Caco-2 (cell line): ENCODE data around the gene PGM1. TPM values are rescaled to one million over a fixed set of nuclear protein-coding genes. Genes with fewer than 3 reads are reported as not detected.

ENCODE experiments used
- BruUV-seq: library from RNA; stranded (reverse); fragments of 400-500 nt; replicated peaks from 2 replicates; lab custom pipeline; 2021; lab: Mats Ljungman, UMichigan
- CTCF ChIA-PET: fragments of 300-600 bp; sonication (Branson Sonifier 250); formaldehyde crosslinking; loops from one replicate; lab custom pipeline; 2022; ENCODE audit warnings: antibody characterized with exemption; lab: Charles Lee
- POLR2A ChIA-PET: fragments of 300-600 bp; sonication (Branson Sonifier 250); formaldehyde crosslinking; loops from one replicate; lab custom pipeline; 2022; ENCODE audit warnings: antibody characterized with exemption; lab: Charles Lee
- DNase-seq, 2 experiments: peaks; one replicate each; pipeline versions ENCODE4 v3.0.0 to v3.0.0-alpha.2; 2020 to 2022
- H3K27me3 ChIP-seq: replicated peaks from 2 replicates; pipeline ENCODE4 v1.6.0; 2011; ENCODE audit warnings: low read length; ENCODE audit not compliant: control insufficient read depth, insufficient read depth
- H3K36me3 ChIP-seq: 2 replicates; pipeline ENCODE4 v1.5.1; 2011; ENCODE audit warnings: low read length; ENCODE audit not compliant: control insufficient read depth, insufficient read depth
- H3K4me1 ChIP-seq: fragments of 250-450 bp; sonication (Bioruptor Pico); 2 replicates; pipeline ENCODE4 v1.5.1; 2020; ENCODE audit warnings: mild to moderate bottlenecking
- H3K4me3 ChIP-seq: 2 replicates; pipeline ENCODE4 v1.5.1; 2011; ENCODE audit warnings: low read depth, mild to moderate bottlenecking, control low read depth, low read length
- H3K9me3 ChIP-seq: fragments of 250-450 bp; sonication (Bioruptor Pico); 2 replicates; pipeline ENCODE4 v1.5.1; 2020; ENCODE audit warnings: mild to moderate bottlenecking, moderate library complexity
- H3K27ac Mint-ChIP-seq: one replicate; pipeline ENCODE4 v1.8.0; 2022; ENCODE audit warnings: mixed read lengths; ENCODE audit not compliant: unreplicated experiment
- H3K27me3 Mint-ChIP-seq: one replicate; pipeline ENCODE4 v1.8.0; 2022; ENCODE audit warnings: mixed read lengths; ENCODE audit not compliant: insufficient read depth, unreplicated experiment
- H3K36me3 Mint-ChIP-seq: one replicate; pipeline ENCODE4 v1.8.0; 2022; ENCODE audit warnings: mild to moderate bottlenecking, mixed read lengths; ENCODE audit not compliant: insufficient read depth, unreplicated experiment
- H3K4me1 Mint-ChIP-seq: one replicate; pipeline ENCODE4 v1.8.0; 2022; ENCODE audit warnings: low read depth, mixed read lengths; ENCODE audit not compliant: unreplicated experiment
- H3K4me3 Mint-ChIP-seq: one replicate; pipeline ENCODE4 v1.8.0; 2022; ENCODE audit warnings: mild to moderate bottlenecking, moderate library complexity, mixed read lengths; ENCODE audit not compliant: unreplicated experiment
- H3K9me3 Mint-ChIP-seq: one replicate; pipeline ENCODE4 v1.8.0; 2022; ENCODE audit warnings: mixed read lengths; ENCODE audit not compliant: unreplicated experiment
- CTCF ChIP-seq, 2 experiments: fragments of 200-600 bp in 1 of 2; IDR thresholded peaks; 1 replicate in 1 of 2; 2 replicates in 1 of 2; pipeline versions ENCODE4 v1.5.1 to v1.8.0; 2011 to 2022; ENCODE audit warnings: antibody characterized with exemption in 1 of 2, control low read depth in 1 of 2, inconsistent platforms in 1 of 2, low read depth in 1 of 2, low read length in 1 of 2, mild to moderate bottlenecking in 1 of 2, moderate library complexity in 1 of 2; ENCODE audit not compliant: insufficient read depth in 1 of 2, severe bottlenecking in 1 of 2, unreplicated experiment in 1 of 2
- intact Hi-C: fragments of 100-400 bp; cut with micrococcal nuclease; formaldehyde crosslinking; loops from one replicate; pipeline ENCODE4 v1.10.0; 2022; ENCODE audit not compliant: unreplicated experiment
- total RNA-seq: library from RNA; stranded (reverse); gene quantifications from 2 replicates; pipeline ENCODE4 v1.2.3, GENCODE V29; 2022

Gene PGM1
- total RNA-seq, 1 experiment from 2014 or later = 22.5 TPM

- Mint-ChIP-seq H3K4me3 (no peak overlapping the region), H3K27me3 (no peaks in the 10 kb centered on the region), H3K9me3 (no peaks in the 10 kb centered on the region), H3K4me1 (peaks cover 27% of the 10 kb centered on the region), H3K36me3 (peaks cover 5% of the 10 kb centered on the region), H3K27ac (no peak overlapping the region)
- Histone ChIP-seq H3K9me3 (no peaks in the 10 kb centered on the region), H3K27me3 (no peaks in the 10 kb centered on the region), H3K4me1 (0 out of 2 replicates have a peak, but pooled peaks cover 6% of the 10 kb centered on the region), H3K36me3 (peaks cover 2% of the 10 kb centered on the region; the same call in 1 of the 2 replicates), H3K4me3 (no peak overlapping the region)
- DNase-seq = no peak
- POLR2A ChIA-PET = no interaction called here
- no TSS peak for BruUV-seq
- TF ChIP-seq CTCF (IDR thresholded peaks at IDR 0.05; ENCODE audit: insufficient read depth in 1 of 2, low read depth in 1 of 2, low read length in 1 of 2, severe bottlenecking in 1 of 2, unreplicated experiment in 1 of 2) = no peak
- intact Hi-C loops = no loop called here
- CTCF ChIA-PET = no interaction called here
These were observed 41.3 kb downstream of the PGM1 start for GRCh38 chr1:63634471-63634870.

- Mint-ChIP-seq H3K4me3 (no peak overlapping the region), H3K27ac (no peak overlapping the region), H3K27me3 (no peaks in the 10 kb centered on the region), H3K4me1 (peaks cover 33% of the 10 kb centered on the region), H3K36me3 (peaks cover 5% of the 10 kb centered on the region), H3K9me3 (no peaks in the 10 kb centered on the region)
- intact Hi-C loops = no loop called here
- Histone ChIP-seq H3K4me3 (no peak overlapping the region), H3K9me3 (no peaks in the 10 kb centered on the region), H3K36me3 (peaks cover 2% of the 10 kb centered on the region; the same call in 1 of the 2 replicates), H3K27me3 (no peaks in the 10 kb centered on the region), H3K4me1 (peaks cover 10% of the 10 kb centered on the region)
- DNase-seq = no peak
- TF ChIP-seq CTCF (IDR thresholded peaks at IDR 0.05; ENCODE audit: insufficient read depth in 1 of 2, low read depth in 1 of 2, low read length in 1 of 2, severe bottlenecking in 1 of 2, unreplicated experiment in 1 of 2) = no peak
- CTCF ChIA-PET = no interaction called here
- BruUV-seq = no TSS peak
- POLR2A ChIA-PET = no interaction called here
These were observed 42.5 kb downstream of the PGM1 start for GRCh38 chr1:63635681-63636080.

GRCh38 chr1:63636192-63637105 is 43.2 kb downstream of the PGM1 start:
- ChIA-PET CTCF (no interaction called here), POLR2A (no interaction called here)
- Mint-ChIP-seq H3K9me3 (no peaks in the 10 kb centered on the region), H3K36me3 (peaks cover 5% of the 10 kb centered on the region), H3K4me3 (no peak overlapping the region), H3K27me3 (no peaks in the 10 kb centered on the region), H3K27ac (no peak overlapping the region), H3K4me1 (peaks cover 40% of the 10 kb centered on the region)
- Histone ChIP-seq H3K27me3 (no peaks in the 10 kb centered on the region), H3K9me3 (no peaks in the 10 kb centered on the region), H3K4me3 (no peak overlapping the region), H3K36me3 (peaks cover 2% of the 10 kb centered on the region; the same call in 1 of the 2 replicates), H3K4me1 (peaks cover 18% of the 10 kb centered on the region)
- TF ChIP-seq CTCF (IDR thresholded peaks at IDR 0.05; ENCODE audit: insufficient read depth in 1 of 2, low read depth in 1 of 2, low read length in 1 of 2, severe bottlenecking in 1 of 2, unreplicated experiment in 1 of 2) = no peak
- intact Hi-C loops = no loop called here
- DNase-seq = no peak
- BruUV-seq = no TSS peak
